ENCODE results near the gene FXN.

- TF ChIP-seq CTCF (IDR thresholded peaks at IDR 0.05; ENCODE audit: low read length) = no peak
- no peak for TF ChIP-seq EZH2 (optimal IDR thresholded peaks at IDR 0.05; ENCODE audit: low read depth, low read length)
- TF ChIP-seq EZH2phosphoT487 (IDR thresholded peaks at IDR 0.05; ENCODE audit: low read length) = no peak
Measured at GRCh38 chr9:69122082-69122548, 86.6 kb downstream of the FXN start.

All from MM.1S (cell line).